K562 (cell line): ENCODE data around the gene ZNF324B. TPM values are rescaled to one million over a fixed set of nuclear protein-coding genes. Genes with fewer than 3 reads are reported as not detected.

Experiments
- CXXC5 ChIP-seq: fragments of 250-450 bp; sonication (Bioruptor Pico); IDR thresholded peaks from 2 replicates; pipeline ENCODE4 v1.8.0; 2022; ENCODE audit warnings: inconsistent platforms, mild to moderate bottlenecking, moderate library complexity
- E2F6 ChIP-seq, 2 experiments: IDR thresholded peaks; 2 replicates each; pipeline ENCODE4 v1.6.1; 2011; ENCODE audit warnings: borderline replicate concordance in 1 of 2, control low read depth in 1 of 2, low read depth in 1 of 2, low read length in 1 of 2, mild to moderate bottlenecking in 1 of 2, mixed read lengths in 1 of 2, moderate library complexity in 1 of 2; ENCODE audit not compliant: insufficient read depth in 1 of 2, insufficient read length in 1 of 2, poor library complexity in 1 of 2, severe bottlenecking in 1 of 2; ENCODE audit errors: extremely low read depth in 1 of 2
- EP400 ChIP-seq: fragments of 450-650 bp; IDR thresholded peaks from 2 replicates; pipeline ENCODE4 v1.6.1; 2017; ENCODE audit warnings: antibody characterized with exemption, mild to moderate bottlenecking, moderate library complexity
- ETV5 ChIP-seq: sonication (generic); formaldehyde crosslinking; IDR thresholded peaks from 2 replicates; pipeline ENCODE4 v1.4.0; 2020; ENCODE audit warnings: low read depth, mild to moderate bottlenecking, missing genetic modification reagents
- GTF2A2 ChIP-seq: IDR thresholded peaks from 2 replicates; pipeline ENCODE4 v1.6.1; 2016; ENCODE audit warnings: mild to moderate bottlenecking, missing genetic modification characterization, missing compliant biosample characterization
- MCM2 ChIP-seq: fragments of 450-650 bp; IDR thresholded peaks from 2 replicates; pipeline ENCODE4 v1.6.1; 2017; ENCODE audit warnings: low read depth, mild to moderate bottlenecking
- MED1 ChIP-seq: sonication (generic); formaldehyde crosslinking; IDR thresholded peaks from 2 replicates; pipeline ENCODE4 v1.8.1; 2023; ENCODE audit warnings: missing genetic modification reagents, borderline replicate concordance
- NELFE ChIP-seq: IDR thresholded peaks from 2 replicates; pipeline ENCODE4 v1.6.1; 2011; ENCODE audit warnings: mild to moderate bottlenecking; ENCODE audit not compliant: insufficient read depth, insufficient read length
- NFXL1 ChIP-seq: fragments of 450-650 bp; formaldehyde crosslinking; IDR thresholded peaks from 2 replicates; pipeline ENCODE4 v1.4.0; 2021; ENCODE audit warnings: mild to moderate bottlenecking
- PATZ1 ChIP-seq: fragments of 250-450 bp; sonication (Bioruptor Pico); IDR thresholded peaks from 2 replicates; pipeline ENCODE4 v1.5.0; 2020; ENCODE audit warnings: mild to moderate bottlenecking, borderline replicate concordance
- RHOXF2B ChIP-seq: fragments of 250-450 bp; sonication (Bioruptor Pico); conservative IDR thresholded peaks from 2 replicates; pipeline ENCODE4 v1.5.1; 2021
- SIN3A ChIP-seq, 2 experiments: fragments of 150-350 bp in 1 of 2; IDR thresholded peaks; 2 replicates each; pipeline ENCODE4 v1.6.1; 2011 to 2016; ENCODE audit warnings: borderline replicate concordance in 2 of 2, low read depth in 2 of 2, low read length in 2 of 2, mild to moderate bottlenecking in 2 of 2, moderate library complexity in 2 of 2; ENCODE audit not compliant: control insufficient read depth in 1 of 2
- SP2 ChIP-seq: IDR thresholded peaks from 2 replicates; pipeline ENCODE4 v1.6.1; 2011; ENCODE audit warnings: mild to moderate bottlenecking, low read depth, low read length, moderate library complexity; ENCODE audit not compliant: poor library complexity, severe bottlenecking; ENCODE audit errors: extremely low read depth
- SRF ChIP-seq, 2 experiments: fragments of 250-450, 450-650 bp in 1 of 2; sonication (Bioruptor Pico) in 1 of 2; sonication (generic) in 1 of 2; formaldehyde crosslinking; IDR thresholded peaks; 2 replicates each; pipeline versions ENCODE4 v1.5.0 to v1.5.1; 2020 to 2022; ENCODE audit warnings: mild to moderate bottlenecking in 1 of 2, missing genetic modification reagents in 1 of 2
- STAT6 ChIP-seq: sonication (generic); formaldehyde crosslinking; IDR thresholded peaks from 2 replicates; pipeline ENCODE4 v1.8.1; 2023; ENCODE audit warnings: mild to moderate bottlenecking, missing genetic modification reagents
- U2AF1 ChIP-seq: fragments of 200-400 bp; formaldehyde crosslinking; optimal IDR thresholded peaks from 2 replicates; pipeline ENCODE3; 2017; ENCODE audit warnings: mild to moderate bottlenecking, low read depth, low read length, moderate library complexity
- ZNF408 ChIP-seq: fragments of 250-450 bp; sonication (Bioruptor Pico); IDR thresholded peaks from 2 replicates; pipeline ENCODE4 v1.4.0; 2020; ENCODE audit warnings: low read depth, mild to moderate bottlenecking, moderate library complexity
- ZNF512 ChIP-seq: IDR thresholded peaks from 2 replicates; pipeline ENCODE4 v1.6.1; 2016; ENCODE audit warnings: missing genetic modification characterization, missing compliant biosample characterization
- polyA plus RNA-seq, 8 experiments: library from polyadenylated mRNA; depleted of rRNA in 4 of 8; stranded (reverse) in 5 of 8; unstranded in 3 of 8; fragments of >200 nt; fragmentation: Nextera tagmentation in 2 of 8; fragmentation: Illumina TruSeq in 1 of 8; extraction: Ambion mirVana in 2 of 8; extraction: Trizol in 1 of 8; gene quantifications; 2 replicates each; pipeline versions ENCODE4 v1.2.1 to v1.2.3, GENCODE V29; 2011 to 2014; ENCODE audit warnings: inconsistent platforms in 1 of 8, missing spikeins in 1 of 8
- total RNA-seq, 7 experiments: library from RNA; depleted of rRNA in 6 of 7; stranded (reverse); fragments of >200 nt in 6 of 7; fragmentation: Illumina TruSeq in 2 of 7; extraction: Trizol in 2 of 7; gene quantifications; 2 replicates each; pipeline versions ENCODE4 v1.2.1 to v1.2.3, GENCODE V29; 2011 to 2021; ENCODE audit warnings: low replicate concordance in 1 of 7

The ZNF324B gene
- total and polyA plus RNA-seq, 9 of the 15 experiments (the other 6 are each of a cell fraction or from before 2014, with no cell fraction given), result 0.20 to 13.5 (median 5.7) TPM

- peak; percentile 27 for TF ChIP-seq SP2
- peak; percentile 91 for TF ChIP-seq ETV5
- TF ChIP-seq ZNF408 (CRISPR knock-in tag), result no peak
- no peak for TF ChIP-seq U2AF1
- TF ChIP-seq SRF (CRISPR knock-in tag; IDR thresholded peaks at IDR 0.05), result peak in 1 of 2 experiments; percentile 77; a peak in 1 of 4 replicates
- TF ChIP-seq CXXC5, result peak; percentile 92
- TF ChIP-seq EP400, result peak; percentile 90
- no peak for TF ChIP-seq NFXL1
- no peak for TF ChIP-seq RHOXF2B (CRISPR knock-in tag)
- TF ChIP-seq E2F6 (IDR thresholded peaks at IDR 0.05; ENCODE audit: borderline replicate concordance in 1 of 2, extremely low read depth in 1 of 2, insufficient read depth in 1 of 2, insufficient read length in 1 of 2, low read depth in 1 of 2, low read length in 1 of 2, poor library complexity in 1 of 2, severe bottlenecking in 1 of 2), result peak; percentile 71 to 84
- TF ChIP-seq MCM2, result no peak
- TF ChIP-seq NELFE, result no peak
- no peak for TF ChIP-seq ZNF512 (tag)
- no peak for TF ChIP-seq STAT6 (CRISPR knock-in tag)
- 0 out of 2 replicates have a peak, but pooled peaks have one; percentile 69 for TF ChIP-seq GTF2A2
- peak; percentile 83 to 94; a peak in 3 of 4 replicates for TF ChIP-seq SIN3A (IDR thresholded peaks at IDR 0.05; ENCODE audit: borderline replicate concordance in 2 of 2, control insufficient read depth in 1 of 2, low read depth in 2 of 2, low read length in 2 of 2)
- TF ChIP-seq MED1 (CRISPR knock-in tag), result no peak
- TF ChIP-seq PATZ1 (CRISPR knock-in tag), result no peak
Observed at GRCh38 chr19:58499021-58499927, 47.9 kb downstream of the ZNF324B start (continued).
